NT2/D1 (cell line): ENCODE results near the gene HTT.

ENCODE experiments used
- DNase-seq: peaks from one replicate; pipeline ENCODE4 v3.0.0-alpha.2; 2011; ENCODE audit warnings: low read depth, low spot score
- H3K27me3 ChIP-seq: 2 replicates; pipeline ENCODE4 v1.6.0; 2011; ENCODE audit warnings: mild to moderate bottlenecking; ENCODE audit not compliant: insufficient read length, insufficient read depth
- H3K36me3 ChIP-seq: 2 replicates; pipeline ENCODE4 v1.6.1; 2011; ENCODE audit warnings: mild to moderate bottlenecking, low read length, mixed read lengths; ENCODE audit not compliant: insufficient read depth, insufficient read length
- H3K4me1 ChIP-seq: 2 replicates; pipeline ENCODE4 v1.5.1; 2011; ENCODE audit not compliant: insufficient read depth, insufficient read length
- H3K4me3 ChIP-seq: 2 replicates; pipeline ENCODE4 v1.5.1; 2011; ENCODE audit warnings: low read depth; ENCODE audit not compliant: insufficient read length
- H3K9ac ChIP-seq: 2 replicates; pipeline ENCODE4 v1.6.0; 2011; ENCODE audit warnings: low read depth; ENCODE audit not compliant: insufficient read length
- H3K9me3 ChIP-seq: 2 replicates; pipeline ENCODE4 v1.5.1; 2011; ENCODE audit warnings: mild to moderate bottlenecking, low read length; ENCODE audit not compliant: insufficient read depth
- SUZ12 ChIP-seq: IDR thresholded peaks from 2 replicates; pipeline ENCODE4 v1.6.1; 2011; ENCODE audit not compliant: insufficient read length, insufficient read depth; ENCODE audit errors: extremely low read depth
- YY1 ChIP-seq: IDR thresholded peaks from 2 replicates; pipeline ENCODE4 v1.6.1; 2011; ENCODE audit not compliant: insufficient read length, insufficient read depth
- ZNF274 ChIP-seq: IDR thresholded peaks from 2 replicates; pipeline ENCODE4 v1.6.1; 2011; ENCODE audit warnings: mild to moderate bottlenecking, low read depth, low read length

The HTT gene

GRCh38 chr4:3124070-3124767, 49.7 kb downstream of the HTT start:
- no peak overlapping the region for H3K4me3 ChIP-seq
- DNase-seq: no peak
- peaks cover 4% of the 10 kb centered on the region for H3K4me1 ChIP-seq
- H3K36me3 ChIP-seq: peaks cover 78% of the 10 kb centered on the region
- no peaks in the 10 kb centered on the region for H3K27me3 ChIP-seq
- TF ChIP-seq ZNF274 (no peak), YY1 (no peak), SUZ12 (no peak)
- H3K9ac ChIP-seq: no peak overlapping the region
- no peaks in the 10 kb centered on the region for H3K9me3 ChIP-seq

- Histone ChIP-seq H3K9me3 (no peaks in the 10 kb centered on the region), H3K27me3 (no peaks in the 10 kb centered on the region), H3K4me1 (peaks cover 1% of the 10 kb centered on the region), H3K36me3 (peaks cover 77% of the 10 kb centered on the region), H3K9ac (no peak overlapping the region), H3K4me3 (no peak overlapping the region)
- no peak for TF ChIP-seq ZNF274
- DNase-seq: no peak
These were observed 52.6 kb downstream of the HTT start for GRCh38 chr4:3127112-3127511.

GRCh38 chr4:3128058-3128457, 53.6 kb downstream of the HTT start:
- no peaks in the 10 kb centered on the region for H3K4me1 ChIP-seq
- H3K36me3 ChIP-seq: peaks cover 85% of the 10 kb centered on the region
- H3K27me3 ChIP-seq: no peaks in the 10 kb centered on the region
- no peak overlapping the region for H3K9ac ChIP-seq
- H3K4me3 ChIP-seq: no peak overlapping the region
- TF ChIP-seq ZNF274 (no peak), SUZ12 (no peak), YY1 (no peak)
- DNase-seq: no peak
- no peaks in the 10 kb centered on the region for H3K9me3 ChIP-seq

GRCh38 chr4:3128976-3129375, 54.5 kb downstream of the HTT start:
- Histone ChIP-seq H3K36me3 (peaks cover 92% of the 10 kb centered on the region), H3K27me3 (no peaks in the 10 kb centered on the region), H3K9ac (no peak overlapping the region), H3K9me3 (no peaks in the 10 kb centered on the region), H3K4me3 (no peak overlapping the region), H3K4me1 (no peaks in the 10 kb centered on the region)
- no peak for DNase-seq
- TF ChIP-seq SUZ12: no peak
- no peak for TF ChIP-seq YY1
- TF ChIP-seq ZNF274: no peak

- no peak for TF ChIP-seq ZNF274
- no peak for TF ChIP-seq SUZ12
- no peak for TF ChIP-seq YY1
- no peaks in the 10 kb centered on the region for H3K4me1 ChIP-seq
- H3K36me3 ChIP-seq: peaks cover 93% of the 10 kb centered on the region
- H3K27me3 ChIP-seq: no peaks in the 10 kb centered on the region
- H3K4me3 ChIP-seq: no peak overlapping the region
- no peak for DNase-seq
- H3K9me3 ChIP-seq: no peaks in the 10 kb centered on the region
- no peak overlapping the region for H3K9ac ChIP-seq
These were observed 55.7 kb downstream of the HTT start for GRCh38 chr4:3130201-3130600.

GRCh38 chr4:3130826-3131225, 56.3 kb downstream of the HTT start:
- no peak for TF ChIP-seq SUZ12
- TF ChIP-seq YY1: no peak
- no peak for TF ChIP-seq ZNF274
- no peak for DNase-seq
- Histone ChIP-seq H3K9ac (no peak overlapping the region), H3K9me3 (no peaks in the 10 kb centered on the region), H3K36me3 (peaks cover 93% of the 10 kb centered on the region), H3K4me3 (no peak overlapping the region), H3K27me3 (no peaks in the 10 kb centered on the region), H3K4me1 (no peaks in the 10 kb centered on the region)

- no peak overlapping the region for H3K9ac ChIP-seq
- no peaks in the 10 kb centered on the region for H3K4me1 ChIP-seq
- H3K9me3 ChIP-seq: no peaks in the 10 kb centered on the region
- H3K36me3 ChIP-seq: peaks cover 83% of the 10 kb centered on the region
- no peaks in the 10 kb centered on the region for H3K27me3 ChIP-seq
- DNase-seq: no peak
- no peak overlapping the region for H3K4me3 ChIP-seq
- TF ChIP-seq SUZ12: no peak
- no peak for TF ChIP-seq ZNF274
- no peak for TF ChIP-seq YY1
These were observed 59.7 kb downstream of the HTT start for GRCh38 chr4:3134201-3134600.
